Karpas-422 (cell line): ENCODE data around the gene DHRS4. TPM values are rescaled to one million over a fixed set of nuclear protein-coding genes. Genes with fewer than 3 reads are reported as not detected.

ENCODE experiments used
- DNase-seq: peaks from one replicate; pipeline ENCODE4 v3.0.0-alpha.2; 2015
- H2AFZ ChIP-seq: fragments of 200-600 bp; sonication (generic); 2 replicates; pipeline ENCODE4 v1.6.1; 2014; ENCODE audit warnings: antibody characterized with exemption, low read length, mixed read lengths
- H3K27ac ChIP-seq: fragments of 200-600 bp; sonication (generic); 2 replicates; pipeline ENCODE4 v1.5.1; 2014; ENCODE audit warnings: mild to moderate bottlenecking, low read length, moderate library complexity
- H3K27me3 ChIP-seq: fragments of 200-600 bp; sonication (generic); 2 replicates; pipeline ENCODE4 v1.6.1; 2014; ENCODE audit warnings: low read length, mixed read lengths
- H3K36me3 ChIP-seq: fragments of 200-600 bp; sonication (generic); 2 replicates; pipeline ENCODE4 v1.6.1; 2014; ENCODE audit warnings: low read length, mixed read lengths; ENCODE audit not compliant: insufficient read depth
- H3K4me1 ChIP-seq: fragments of 200-600 bp; sonication (generic); 2 replicates; pipeline ENCODE4 v1.6.1; 2014; ENCODE audit warnings: mild to moderate bottlenecking, low read length, mixed read lengths
- H3K4me2 ChIP-seq: fragments of 200-600 bp; sonication (generic); 2 replicates; pipeline ENCODE4 v1.6.1; 2014; ENCODE audit warnings: low read length, low read depth, mild to moderate bottlenecking; ENCODE audit not compliant: poor library complexity, severe bottlenecking
- H3K4me3 ChIP-seq: fragments of 200-600 bp; sonication (generic); 2 replicates; pipeline ENCODE4 v1.5.1; 2014; ENCODE audit warnings: mild to moderate bottlenecking, antibody characterized with exemption, low read length, mixed read lengths
- H3K79me2 ChIP-seq: fragments of 200-600 bp; sonication (generic); 2 replicates; pipeline ENCODE4 v1.6.1; 2014; ENCODE audit warnings: mild to moderate bottlenecking, low read length, mixed read lengths
- H3K9ac ChIP-seq: fragments of 200-600 bp; sonication (generic); 2 replicates; pipeline ENCODE4 v1.6.0; 2014; ENCODE audit warnings: low read length
- H3K9me2 ChIP-seq: fragments of 200-600 bp; sonication (generic), shearing (Covaris generic); replicated peaks from 2 replicates; pipeline ENCODE4 v1.6.0; 2014; ENCODE audit warnings: mild to moderate bottlenecking, low read length, moderate library complexity; ENCODE audit not compliant: insufficient read depth
- H3K9me3 ChIP-seq: fragments of 300-700, 200-600 bp; sonication (generic); 2 replicates; pipeline ENCODE4 v1.6.1; 2014; ENCODE audit warnings: low read length, mixed read lengths
- H4K20me1 ChIP-seq: fragments of 200-600 bp; sonication (generic); 2 replicates; pipeline ENCODE4 v1.6.1; 2014; ENCODE audit warnings: mild to moderate bottlenecking, antibody characterized with exemption, low read length, low read depth; ENCODE audit not compliant: insufficient read depth
- total RNA-seq: library from RNA; depleted of rRNA; stranded (reverse); fragments of >200 nt; shearing (Covaris generic); gene quantifications from 2 replicates; pipeline ENCODE4 v1.2.3, GENCODE V29; 2014; ENCODE audit warnings: low replicate concordance

Gene DHRS4
- total RNA-seq, 1 experiment from 2014 or later: 63.8 TPM

- Histone ChIP-seq H3K27ac (no peak overlapping the region), H3K79me2 (no peaks in the 10 kb centered on the region), H3K9me3 (no peaks in the 10 kb centered on the region), H3K4me3 (no peak overlapping the region), H3K4me2 (no peak overlapping the region), H3K9ac (no peak overlapping the region), H4K20me1 (no peaks in the 10 kb centered on the region), H3K27me3 (no peaks in the 10 kb centered on the region), H3K36me3 (no peaks in the 10 kb centered on the region), H2AFZ (no peak overlapping the region), H3K9me2 (no peaks in the 10 kb centered on the region), H3K4me1 (no peaks in the 10 kb centered on the region)
- no peak for DNase-seq
Observed at GRCh38 chr14:23926543-23926942, 27.0 kb upstream of the DHRS4 start.

- no peak for DNase-seq
Observed at GRCh38 chr14:23929136-23929535, 24.4 kb upstream of the DHRS4 start.

GRCh38 chr14:23929822-23930294 lies 23.7 kb upstream of the DHRS4 start:
- Histone ChIP-seq H3K27me3 (no peaks in the 10 kb centered on the region), H3K79me2 (no peaks in the 10 kb centered on the region), H3K4me2 (no peak overlapping the region), H3K9me2 (no peaks in the 10 kb centered on the region), H4K20me1 (no peaks in the 10 kb centered on the region), H3K27ac (no peak overlapping the region), H3K9me3 (no peaks in the 10 kb centered on the region), H3K4me1 (no peaks in the 10 kb centered on the region), H3K36me3 (no peaks in the 10 kb centered on the region), H3K9ac (no peak overlapping the region), H2AFZ (no peak overlapping the region), H3K4me3 (no peak overlapping the region)
- peak; percentile 95 for DNase-seq

More at GRCh38 chr14:23929136-23929535, 24.4 kb upstream of the DHRS4 start:
- no peaks in the 10 kb centered on the region for H3K79me2 ChIP-seq
- no peaks in the 10 kb centered on the region for H3K27me3 ChIP-seq
- no peak overlapping the region for H3K4me2 ChIP-seq
- H3K4me3 ChIP-seq: no peak overlapping the region
- H3K9me3 ChIP-seq: no peaks in the 10 kb centered on the region
- H3K9ac ChIP-seq: no peak overlapping the region
- H2AFZ ChIP-seq: no peak overlapping the region
- H3K27ac ChIP-seq: no peak overlapping the region
- no peaks in the 10 kb centered on the region for H3K9me2 ChIP-seq
- no peaks in the 10 kb centered on the region for H4K20me1 ChIP-seq
- H3K4me1 ChIP-seq: no peaks in the 10 kb centered on the region
- no peaks in the 10 kb centered on the region for H3K36me3 ChIP-seq

GRCh38 chr14:23930742-23931141 lies 22.8 kb upstream of the DHRS4 start:
- H3K36me3 ChIP-seq: no peaks in the 10 kb centered on the region
- H3K9me2 ChIP-seq: no peaks in the 10 kb centered on the region
- no peak overlapping the region for H3K4me2 ChIP-seq
- H3K4me1 ChIP-seq: no peaks in the 10 kb centered on the region
- no peaks in the 10 kb centered on the region for H3K27me3 ChIP-seq
- no peak overlapping the region for H3K27ac ChIP-seq
- no peaks in the 10 kb centered on the region for H3K79me2 ChIP-seq
- H3K9ac ChIP-seq: no peak overlapping the region
- no peak for DNase-seq
- no peaks in the 10 kb centered on the region for H3K9me3 ChIP-seq
- no peaks in the 10 kb centered on the region for H4K20me1 ChIP-seq
- H2AFZ ChIP-seq: no peak overlapping the region
- H3K4me3 ChIP-seq: no peak overlapping the region

- Histone ChIP-seq H3K79me2 (no peaks in the 10 kb centered on the region), H3K9me2 (no peaks in the 10 kb centered on the region), H4K20me1 (no peaks in the 10 kb centered on the region), H3K27me3 (no peaks in the 10 kb centered on the region), H2AFZ (no peak overlapping the region), H3K4me3 (no peak overlapping the region), H3K36me3 (no peaks in the 10 kb centered on the region), H3K27ac (no peak overlapping the region), H3K9me3 (no peaks in the 10 kb centered on the region), H3K9ac (no peak overlapping the region), H3K4me1 (no peaks in the 10 kb centered on the region), H3K4me2 (no peak overlapping the region)
- DNase-seq: no peak
Observed at GRCh38 chr14:23931721-23932289, 21.8 kb upstream of the DHRS4 start.

- DNase-seq: no peak
- no peak overlapping the region for H3K4me2 ChIP-seq
- no peak overlapping the region for H3K4me3 ChIP-seq
- H3K4me1 ChIP-seq: no peaks in the 10 kb centered on the region
- H3K9me2 ChIP-seq: no peaks in the 10 kb centered on the region
- no peaks in the 10 kb centered on the region for H3K79me2 ChIP-seq
- no peak overlapping the region for H2AFZ ChIP-seq
- no peaks in the 10 kb centered on the region for H3K27me3 ChIP-seq
- H3K36me3 ChIP-seq: no peaks in the 10 kb centered on the region
- no peaks in the 10 kb centered on the region for H3K9me3 ChIP-seq
- no peak overlapping the region for H3K27ac ChIP-seq
- H3K9ac ChIP-seq: no peak overlapping the region
- no peaks in the 10 kb centered on the region for H4K20me1 ChIP-seq
Observed at GRCh38 chr14:23932639-23933038, 20.9 kb upstream of the DHRS4 start.

GRCh38 chr14:23933108-23933741 lies 20.3 kb upstream of the DHRS4 start:
- H3K4me3 ChIP-seq: no peak overlapping the region
- no peaks in the 10 kb centered on the region for H3K9me3 ChIP-seq
- no peaks in the 10 kb centered on the region for H3K36me3 ChIP-seq
- no peaks in the 10 kb centered on the region for H4K20me1 ChIP-seq
- no peak overlapping the region for H2AFZ ChIP-seq
- H3K27ac ChIP-seq: no peak overlapping the region
- no peaks in the 10 kb centered on the region for H3K79me2 ChIP-seq
- H3K9ac ChIP-seq: no peak overlapping the region
- no peaks in the 10 kb centered on the region for H3K9me2 ChIP-seq
- H3K4me1 ChIP-seq: no peaks in the 10 kb centered on the region
- no peak for DNase-seq
- no peaks in the 10 kb centered on the region for H3K27me3 ChIP-seq
- H3K4me2 ChIP-seq: no peak overlapping the region

- Histone ChIP-seq H3K9me3 (no peaks in the 10 kb centered on the region), H3K27me3 (no peaks in the 10 kb centered on the region), H3K4me2 (no peak overlapping the region), H3K27ac (no peak overlapping the region), H2AFZ (no peak overlapping the region), H3K36me3 (no peaks in the 10 kb centered on the region), H3K9me2 (no peaks in the 10 kb centered on the region), H4K20me1 (no peaks in the 10 kb centered on the region), H3K79me2 (no peaks in the 10 kb centered on the region), H3K9ac (no peak overlapping the region), H3K4me1 (no peaks in the 10 kb centered on the region), H3K4me3 (no peak overlapping the region)
- no peak for DNase-seq
Observed at GRCh38 chr14:23933742-23934128, 19.8 kb upstream of the DHRS4 start.
